ENCODE data around the gene MAZ.
"Not testable (repeated sequence)": the region's sequence is repeated elsewhere in the genome, so short reads cannot be mapped to it uniquely, and the experiment has no call there.

The MAZ gene

DNA sequence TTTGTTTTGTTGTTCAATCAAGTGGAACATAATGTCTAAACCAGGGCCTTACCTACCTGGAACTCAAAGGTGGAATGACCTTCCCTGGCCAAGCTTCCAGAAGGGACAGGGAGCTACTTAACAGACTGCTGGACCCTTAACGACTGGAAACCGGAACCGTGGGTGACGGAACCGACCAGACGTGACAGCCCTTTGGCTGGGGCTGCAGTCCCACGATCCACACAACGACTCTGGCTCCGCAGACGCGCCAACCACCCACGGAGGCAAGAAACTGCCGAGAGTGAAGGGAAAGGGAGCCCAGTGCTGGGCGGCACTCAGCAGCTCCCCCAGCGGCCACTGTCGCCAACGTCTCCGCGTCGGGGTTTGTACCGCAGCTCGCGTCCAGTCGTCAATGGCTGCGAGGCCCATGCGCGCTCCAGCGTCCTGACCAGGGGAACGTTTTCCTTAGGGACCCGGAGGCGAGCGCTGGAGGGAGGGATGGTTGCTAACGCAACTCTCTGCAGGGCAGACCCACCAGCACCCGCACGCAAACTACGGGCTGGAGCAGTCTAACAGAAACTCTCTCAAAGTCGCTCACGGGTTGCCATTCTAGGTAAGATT is 21.3 kb upstream of the MAZ start:
- peak; percentile 90 for DNase-seq

DNA sequence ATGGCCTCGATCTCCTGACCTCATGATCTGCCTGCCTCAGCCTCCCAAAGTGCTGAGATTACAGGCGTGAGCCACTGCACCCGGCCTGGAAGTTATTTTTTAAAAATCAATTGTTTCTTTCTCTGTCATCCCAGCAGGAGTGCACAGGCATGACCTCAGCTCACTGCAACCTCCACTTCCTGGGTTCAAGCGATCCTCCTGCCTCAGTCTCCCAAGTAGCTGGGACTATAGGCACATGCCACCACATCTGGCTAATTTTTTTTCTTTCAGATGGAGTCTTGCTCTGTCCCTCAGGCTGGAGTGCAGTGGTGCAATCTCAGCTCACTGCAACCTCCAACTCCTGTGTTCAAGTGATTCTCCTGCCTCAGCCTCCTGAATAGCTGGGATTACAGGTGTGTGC is 19.2 kb upstream of the MAZ start:
- DNase-seq = not testable (repeated sequence)

DNA sequence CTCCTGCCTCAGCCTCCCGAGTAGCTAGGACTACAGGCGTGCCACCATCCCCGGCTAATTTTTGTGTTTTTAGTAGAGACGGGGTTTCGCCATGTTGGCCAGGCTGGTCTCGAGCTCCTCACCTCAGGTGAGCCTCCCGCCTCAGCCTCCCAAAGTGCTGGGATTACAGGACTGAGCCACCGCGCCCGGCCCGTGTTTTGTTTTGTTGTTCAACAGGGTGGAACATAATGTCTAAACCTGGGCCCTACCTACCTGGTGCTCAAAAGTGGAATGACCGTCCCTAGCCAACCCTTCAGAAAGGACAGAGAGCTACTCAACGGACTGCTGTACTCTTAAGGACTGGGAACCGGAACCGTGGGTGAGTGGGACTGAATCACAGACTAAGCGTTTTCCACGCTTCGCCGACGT is 16.6 kb upstream of the MAZ start:
- DNase-seq = no peak

DNA sequence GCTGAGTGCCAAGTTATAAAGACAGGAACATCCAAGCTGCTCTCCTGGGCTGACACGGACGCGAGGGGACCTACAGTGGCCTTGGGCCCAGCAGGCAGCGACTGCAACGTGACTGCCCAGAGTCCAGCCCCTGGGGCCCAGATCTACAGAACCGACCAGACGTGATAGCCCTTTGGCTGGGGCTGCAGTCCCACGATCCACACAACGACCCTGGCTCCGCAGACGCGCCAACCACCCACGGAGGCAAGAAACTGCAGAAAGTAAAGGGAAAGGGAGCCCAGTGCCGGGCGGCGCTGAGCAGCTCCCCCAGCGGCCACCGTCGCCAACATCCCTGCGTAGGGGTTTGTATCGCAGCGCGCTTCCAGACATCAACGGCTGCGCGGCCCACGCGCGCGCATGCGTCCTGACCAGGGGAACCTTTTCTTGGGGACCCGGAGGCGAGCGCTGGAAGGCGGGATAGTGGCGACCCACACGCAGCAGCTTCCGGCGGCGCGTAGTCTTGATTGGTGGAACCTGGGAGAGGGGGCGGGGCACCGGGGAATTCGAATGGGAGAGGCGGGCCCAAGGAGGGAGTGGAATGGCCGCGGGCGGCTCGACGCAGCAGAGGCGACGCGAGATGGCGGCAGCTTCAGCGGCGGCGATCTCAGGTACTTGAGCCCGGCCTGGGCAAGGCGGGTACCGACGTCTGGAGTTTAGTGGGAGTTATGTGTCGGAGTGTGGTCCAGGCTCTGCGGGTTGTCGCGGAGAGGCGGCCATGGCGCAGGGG is 16.0 kb upstream of the MAZ start, which contains the start of gene KIF22:
TSS of gene KIF22 (plus strand) at position 569 of the 766 bp plus-strand sequence. CDS start at position 578, 9 bp downstream.
- DNase-seq = peak; percentile 99

DNA sequence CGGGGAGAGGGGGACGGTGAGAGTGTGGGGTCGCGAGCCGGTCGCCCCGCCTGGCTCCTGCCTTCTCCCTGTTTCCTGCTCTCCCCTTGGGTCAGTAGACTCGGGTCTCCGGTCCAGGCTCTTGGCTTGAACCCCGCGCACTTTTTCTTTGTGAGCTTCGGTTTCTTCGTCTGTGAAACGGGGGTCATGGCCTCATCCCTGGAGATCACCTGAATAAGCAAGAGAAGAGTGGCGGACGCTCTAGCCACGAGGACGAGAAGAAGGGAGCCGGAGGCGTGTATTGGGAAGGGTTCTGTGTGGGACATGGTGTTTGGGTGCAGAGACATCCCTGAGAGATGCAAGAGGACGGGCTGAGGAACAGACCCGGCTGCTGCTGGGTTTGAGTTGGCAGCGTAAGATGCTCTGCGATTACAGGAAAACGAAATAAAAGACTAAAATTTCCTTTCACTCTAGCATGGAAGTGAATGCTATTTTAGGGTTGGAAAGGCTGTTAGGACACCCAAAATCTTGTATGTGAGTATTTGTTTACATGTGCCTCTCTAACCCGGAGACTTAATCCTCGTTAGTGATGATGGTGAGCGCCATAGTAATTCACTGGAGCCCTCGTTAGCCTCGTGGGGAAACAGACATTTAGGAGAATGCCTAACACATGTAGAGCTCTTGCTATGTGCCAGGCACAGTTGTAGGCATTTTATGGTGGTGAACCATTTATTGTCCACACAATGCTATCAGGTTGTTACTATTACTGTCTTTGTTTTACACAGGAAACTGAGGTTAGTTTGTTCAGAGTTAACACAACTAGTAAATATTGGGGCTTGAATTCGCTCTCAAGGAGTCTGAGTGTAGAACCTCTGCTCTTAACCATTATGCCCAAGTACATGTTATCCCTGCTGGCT is 15.1 kb upstream of the MAZ start:
- no peak for DNase-seq

DNA sequence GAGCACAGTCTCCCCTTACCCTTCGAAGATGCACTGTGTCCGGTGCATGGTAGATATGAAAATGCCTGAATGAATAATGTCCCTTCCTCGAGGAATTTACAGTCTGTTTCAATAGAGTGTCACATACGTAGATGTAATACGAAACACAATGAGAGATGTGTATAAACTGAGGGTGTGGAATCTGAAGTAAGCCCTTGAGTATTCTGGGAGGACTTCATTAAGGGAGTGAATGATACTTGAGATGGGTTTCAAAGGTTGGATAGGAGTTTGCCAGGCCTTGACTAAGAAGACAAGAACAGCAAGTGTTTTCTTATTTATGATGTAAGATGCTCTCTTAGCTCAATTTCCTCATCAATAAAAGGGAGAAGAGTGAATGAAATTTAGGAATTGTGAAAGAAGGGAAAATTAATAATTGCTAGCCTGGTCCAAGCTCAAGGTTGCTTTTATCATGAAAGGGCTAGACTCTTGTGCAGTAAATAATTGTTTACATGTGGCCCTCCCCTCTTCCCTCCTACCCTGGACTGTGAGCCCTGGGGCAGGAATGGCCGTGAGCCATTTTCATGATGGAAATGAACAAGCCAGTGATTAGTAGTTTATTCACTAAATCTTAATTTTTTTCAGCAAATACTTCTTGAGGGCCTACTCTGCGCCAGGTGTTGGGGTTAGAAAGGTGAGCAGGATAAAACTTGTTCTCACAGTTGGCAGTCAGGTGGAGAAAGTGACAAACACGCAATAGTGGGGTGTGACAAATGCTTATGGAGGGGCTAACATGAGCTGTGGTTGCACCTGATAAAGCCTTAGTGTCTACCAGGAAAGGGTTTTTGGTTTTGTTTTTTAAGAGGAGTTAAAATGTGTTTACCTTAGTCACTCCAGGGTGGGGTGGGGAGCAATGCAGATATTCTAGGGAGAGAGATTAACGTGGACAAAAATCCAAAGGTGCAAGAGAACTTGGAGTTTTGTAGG is 14.2 kb upstream of the MAZ start:
- DNase-seq = no peak

DNA sequence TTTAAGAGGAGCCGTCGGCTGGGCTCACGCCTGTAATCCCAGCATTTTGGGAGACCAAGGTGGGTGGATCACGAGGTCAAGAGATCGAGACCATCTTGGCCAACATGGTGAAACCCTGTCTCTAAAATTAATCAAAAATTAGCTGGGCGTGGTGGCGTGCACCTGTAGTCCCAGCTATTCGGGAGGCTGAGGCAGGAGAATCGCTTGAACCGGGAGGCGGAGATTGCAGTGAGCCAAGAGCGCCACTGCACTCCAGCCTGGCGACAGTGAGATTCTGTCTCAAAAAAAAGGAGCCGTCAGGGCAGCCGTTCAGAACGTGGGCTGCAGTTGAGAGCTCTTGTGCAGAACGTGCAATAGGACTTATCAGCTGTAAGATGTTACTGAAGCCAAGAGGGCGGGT is 13.2 kb upstream of the MAZ start:
- not testable (repeated sequence) for DNase-seq

DNA sequence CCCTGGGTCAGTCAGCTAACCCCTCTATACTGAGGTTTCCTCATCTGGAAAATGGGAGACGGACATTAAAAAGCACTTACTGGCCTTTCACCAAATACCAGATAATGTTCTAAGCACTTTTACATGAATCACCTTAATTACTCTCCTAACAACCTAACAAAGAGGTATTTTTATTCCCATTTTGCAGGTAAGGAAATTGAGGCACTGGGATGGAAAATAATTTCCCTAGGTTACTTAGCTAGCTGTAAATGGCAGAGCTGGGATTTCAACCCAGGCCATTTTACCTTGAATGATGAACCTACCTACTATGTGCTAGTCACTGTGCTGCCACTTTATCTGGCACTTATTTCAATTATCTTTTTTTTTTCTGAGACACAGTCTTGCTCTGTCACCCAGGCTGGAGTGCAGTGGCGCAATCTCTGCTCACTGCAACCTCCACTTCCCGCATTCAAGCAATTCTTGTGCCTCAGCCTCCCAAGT is 12.1 kb upstream of the MAZ start:
- DNase-seq = no peak

DNA sequence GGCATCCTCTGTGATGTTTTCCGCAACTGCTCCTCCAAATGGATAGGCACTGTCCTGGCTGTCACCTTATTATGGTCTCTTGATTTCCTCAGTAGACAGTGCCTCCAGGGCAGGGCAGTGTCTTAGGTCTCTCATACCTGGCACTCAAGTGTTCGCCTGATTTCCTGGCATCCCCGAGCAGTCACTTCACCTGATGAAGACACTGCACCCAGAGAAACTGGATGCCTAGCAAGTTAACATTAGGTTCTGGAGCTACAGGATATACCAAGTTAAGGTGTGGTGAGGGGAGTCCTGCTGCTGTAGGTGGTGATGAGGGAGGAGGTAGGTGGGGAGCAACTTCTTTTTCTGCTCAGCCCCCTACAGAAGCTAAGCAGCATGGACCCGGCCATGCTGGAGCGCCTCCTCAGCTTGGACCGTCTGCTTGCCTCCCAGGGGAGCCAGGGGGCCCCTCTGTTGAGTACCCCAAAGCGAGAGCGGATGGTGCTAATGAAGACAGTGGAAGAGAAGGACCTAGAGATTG is 3.9 kb upstream of the MAZ start:
- DNase-seq = no peak

DNA sequence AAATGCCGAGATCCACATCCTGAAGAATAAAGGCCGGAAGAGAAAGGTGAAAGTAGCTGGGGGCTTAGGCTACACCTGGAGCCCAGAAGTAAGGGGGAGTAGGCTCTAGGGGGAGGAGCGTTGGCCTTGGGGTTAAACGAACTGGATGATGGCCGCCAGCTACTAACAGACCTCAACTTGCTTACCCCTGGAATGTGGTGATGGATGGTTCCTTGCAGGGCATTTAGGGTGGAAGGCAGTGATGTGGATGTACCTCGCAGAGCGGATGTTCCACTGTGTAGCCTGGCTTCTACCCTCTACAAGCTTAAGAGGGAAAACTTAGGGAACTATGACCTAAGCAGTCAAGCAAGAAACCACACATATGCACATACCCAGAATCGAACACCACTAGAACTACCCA is 2.3 kb upstream of the MAZ start:
- no peak for DNase-seq

DNA sequence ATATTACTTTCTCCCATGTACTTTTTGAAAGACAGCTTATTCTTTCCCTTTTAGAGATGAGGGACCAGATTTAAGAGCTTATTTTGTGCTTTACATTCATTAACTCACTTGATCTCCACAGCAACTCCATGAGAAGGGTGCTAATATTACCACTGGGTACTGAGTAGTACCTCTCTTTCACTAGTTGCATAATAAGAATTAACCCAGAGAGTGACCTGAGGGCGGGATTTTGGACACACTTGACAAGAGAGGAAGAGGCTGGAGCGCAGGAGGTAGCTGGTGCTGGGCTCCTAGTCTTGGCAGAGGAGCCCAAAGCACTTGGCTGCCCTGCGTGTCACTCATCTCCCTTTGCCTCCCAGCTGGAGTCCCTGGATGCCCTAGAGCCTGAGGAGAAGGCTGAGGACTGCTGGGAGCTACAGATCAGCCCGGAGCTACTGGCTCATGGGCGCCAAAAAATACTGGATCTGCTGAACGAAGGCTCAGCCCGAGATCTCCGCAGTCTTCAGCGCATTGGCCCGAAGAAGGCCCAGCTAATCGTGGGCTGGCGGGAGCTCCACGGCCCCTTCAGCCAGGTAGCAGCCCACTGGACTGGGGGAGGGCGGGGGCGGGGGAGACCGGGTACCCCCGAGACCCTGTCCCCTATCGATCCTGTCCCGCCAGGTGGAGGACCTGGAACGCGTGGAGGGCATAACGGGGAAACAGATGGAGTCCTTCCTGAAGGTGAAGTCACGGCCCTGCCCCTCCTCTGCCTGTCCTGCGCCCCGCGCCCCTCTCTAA is 1.7 kb upstream of the MAZ start:
- no peak for DNase-seq

DNA sequence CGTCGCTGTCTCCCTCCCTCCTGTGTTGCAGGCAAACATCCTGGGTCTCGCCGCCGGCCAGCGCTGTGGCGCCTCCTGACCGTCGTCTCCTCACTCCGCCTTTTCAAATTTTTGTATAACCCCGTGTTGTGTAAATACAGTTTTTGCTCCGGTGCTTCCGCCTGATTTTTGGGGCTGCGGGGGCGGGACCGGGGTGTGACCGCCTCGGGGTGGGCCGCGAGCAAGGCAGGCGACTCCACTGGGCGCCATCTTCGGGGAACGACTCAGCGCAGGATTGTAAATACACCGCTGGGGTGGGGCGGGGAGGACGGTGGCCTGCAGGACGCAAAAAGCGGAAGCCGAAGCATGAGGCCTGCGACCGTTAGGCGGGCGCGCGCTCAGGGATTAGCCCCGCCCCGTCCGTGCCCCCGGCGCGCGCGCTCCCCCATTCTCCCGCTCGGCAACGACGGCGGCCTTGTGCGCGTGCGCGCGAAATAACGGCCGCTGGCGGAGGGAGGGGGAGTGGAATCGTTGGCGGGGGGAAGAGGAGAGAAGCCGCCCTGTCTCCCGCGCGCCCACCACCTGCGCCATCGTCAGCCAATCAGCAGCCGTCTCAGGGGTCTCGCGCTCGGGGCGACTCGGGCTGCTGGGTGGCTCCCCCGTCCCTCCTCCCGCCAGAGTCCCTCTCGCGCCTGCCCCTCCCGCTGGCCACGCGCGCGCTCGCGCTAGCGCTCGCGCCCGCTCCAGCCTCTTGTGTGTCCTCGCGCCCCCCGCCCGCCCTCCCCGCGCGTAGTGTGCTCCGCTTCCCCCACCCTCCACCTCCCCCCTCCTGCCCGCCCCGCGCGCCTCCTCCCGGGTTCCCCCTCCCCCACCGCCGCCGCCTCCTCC is 864 bp upstream of the MAZ start:
- DNase-seq = peak; percentile 99

DNA sequence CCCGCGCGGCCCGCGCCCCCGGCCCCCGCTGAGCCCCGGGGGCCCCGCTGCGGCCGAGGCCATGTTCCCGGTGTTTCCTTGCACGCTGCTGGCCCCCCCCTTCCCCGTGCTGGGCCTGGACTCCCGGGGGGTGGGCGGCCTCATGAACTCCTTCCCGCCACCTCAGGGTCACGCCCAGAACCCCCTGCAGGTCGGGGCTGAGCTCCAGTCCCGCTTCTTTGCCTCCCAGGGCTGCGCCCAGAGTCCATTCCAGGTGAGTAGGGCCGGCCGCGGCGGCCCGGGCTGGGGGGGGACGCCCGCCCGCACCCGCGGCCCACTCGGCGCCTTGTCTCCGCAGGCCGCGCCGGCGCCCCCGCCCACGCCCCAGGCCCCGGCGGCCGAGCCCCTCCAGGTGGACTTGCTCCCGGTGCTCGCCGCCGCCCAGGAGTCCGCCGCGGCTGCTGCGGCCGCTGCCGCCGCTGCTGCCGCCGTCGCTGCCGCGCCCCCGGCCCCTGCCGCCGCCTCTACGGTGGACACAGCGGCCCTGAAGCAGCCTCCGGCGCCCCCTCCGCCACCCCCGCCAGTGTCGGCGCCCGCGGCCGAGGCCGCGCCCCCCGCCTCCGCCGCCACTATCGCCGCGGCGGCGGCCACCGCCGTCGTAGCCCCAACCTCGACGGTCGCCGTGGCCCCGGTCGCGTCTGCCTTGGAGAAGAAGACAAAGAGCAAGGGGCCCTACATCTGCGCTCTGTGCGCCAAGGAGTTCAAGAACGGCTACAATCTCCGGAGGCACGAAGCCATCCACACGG is 504 bp downstream of the MAZ start:
- peak; percentile 65 for DNase-seq

DNA sequence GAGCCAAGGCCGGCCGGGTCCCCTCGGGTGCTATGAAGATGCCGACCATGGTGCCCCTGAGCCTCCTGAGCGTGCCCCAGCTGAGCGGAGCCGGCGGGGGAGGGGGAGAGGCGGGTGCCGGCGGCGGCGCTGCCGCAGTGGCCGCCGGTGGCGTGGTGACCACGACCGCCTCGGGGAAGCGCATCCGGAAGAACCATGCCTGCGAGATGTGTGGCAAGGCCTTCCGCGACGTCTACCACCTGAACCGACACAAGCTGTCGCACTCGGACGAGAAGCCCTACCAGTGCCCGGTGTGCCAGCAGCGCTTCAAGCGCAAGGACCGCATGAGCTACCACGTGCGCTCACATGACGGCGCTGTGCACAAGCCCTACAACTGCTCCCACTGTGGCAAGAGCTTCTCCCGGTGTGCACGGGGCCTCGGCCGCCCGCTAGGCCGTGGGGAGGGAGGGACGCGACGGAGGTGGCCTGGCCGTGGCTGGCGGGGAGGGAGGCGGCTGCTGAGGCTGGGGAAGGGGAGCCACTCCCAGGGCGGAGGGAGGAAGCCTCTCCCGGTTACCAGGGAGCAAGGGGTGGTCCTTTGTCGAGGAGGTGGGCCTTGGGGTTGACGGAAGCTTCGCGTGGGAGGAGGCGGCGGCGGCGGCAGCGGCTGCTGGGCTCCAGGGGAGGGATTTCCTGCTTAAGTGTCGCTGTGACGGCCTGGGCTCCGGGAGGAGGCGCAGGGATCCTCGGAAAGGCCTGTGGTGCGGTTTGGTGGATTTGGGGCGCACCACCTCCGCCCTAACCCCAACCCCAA is 1.3 kb downstream of the MAZ start:
- peak; percentile 90 for DNase-seq

DNA sequence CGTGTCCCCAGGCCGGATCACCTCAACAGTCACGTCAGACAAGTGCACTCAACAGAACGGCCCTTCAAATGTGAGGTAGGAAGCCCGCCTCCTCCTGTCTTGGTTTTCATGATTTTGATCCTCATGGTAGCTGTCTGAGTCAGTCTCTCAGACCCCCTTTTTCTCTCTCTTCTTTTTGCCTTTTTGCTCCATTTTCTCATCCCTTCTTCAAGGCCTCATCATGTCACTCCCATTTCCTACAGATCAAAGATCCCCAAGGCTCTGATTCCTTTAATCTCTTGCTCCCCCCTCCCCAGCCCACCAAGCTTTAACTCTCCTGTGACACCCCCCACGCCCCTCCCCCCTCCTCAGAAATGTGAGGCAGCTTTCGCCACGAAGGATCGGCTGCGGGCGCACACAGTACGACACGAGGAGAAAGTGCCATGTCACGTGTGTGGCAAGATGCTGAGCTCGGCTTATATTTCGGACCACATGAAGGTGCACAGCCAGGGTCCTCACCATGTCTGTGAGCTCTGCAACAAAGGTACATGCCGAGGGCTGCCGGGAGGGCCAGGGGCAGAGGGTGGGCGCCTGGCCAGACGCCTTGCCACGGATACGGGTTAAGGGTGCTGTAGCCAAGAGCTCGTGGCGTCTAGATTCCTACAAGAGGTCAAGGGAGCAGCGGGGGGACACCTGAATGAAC is 2.0 kb downstream of the MAZ start:
- DNase-seq = no peak

DNA sequence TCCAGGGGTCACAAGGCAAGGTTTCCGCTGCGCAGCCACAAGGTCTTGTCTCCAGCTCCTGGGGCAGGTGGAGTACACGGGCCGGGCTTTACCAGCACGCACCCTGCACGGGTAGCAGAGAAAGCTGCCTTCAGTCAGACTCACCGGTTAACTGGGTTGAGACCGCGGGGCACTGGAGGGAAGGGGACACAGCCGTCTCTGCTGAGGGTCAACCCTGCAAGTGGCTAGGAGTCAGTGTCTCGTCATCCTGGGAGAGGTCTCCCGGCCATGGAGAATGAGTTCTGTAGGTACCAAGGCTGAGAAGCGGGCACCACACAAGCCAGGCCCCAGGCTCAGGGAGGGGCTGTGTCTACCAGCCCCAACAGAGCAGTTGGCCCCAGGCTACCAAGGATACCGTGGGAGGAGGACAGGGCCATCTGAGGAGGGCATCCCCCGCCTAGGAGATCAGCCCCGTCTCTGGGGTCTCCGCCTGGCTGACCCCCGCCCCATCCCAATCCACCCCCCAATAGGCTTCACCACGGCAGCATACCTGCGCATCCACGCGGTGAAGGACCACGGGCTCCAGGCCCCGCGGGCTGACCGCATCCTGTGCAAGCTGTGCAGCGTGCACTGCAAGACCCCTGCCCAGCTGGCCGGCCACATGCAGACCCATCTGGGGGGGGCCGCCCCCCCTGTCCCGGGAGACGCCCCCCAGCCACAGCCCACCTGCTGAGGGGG is 2.9 kb downstream of the MAZ start:
- no peak for DNase-seq

Data from retina (tissue), 1 donor.